A549 (cell line): ENCODE data around the gene TESK2.

Experiments
- CTCF ChIP-seq: fragments of >200 bp; sonication (Bioruptor Twin); formaldehyde crosslinking; IDR thresholded peaks from 3 replicates; pipeline ENCODE4 v1.5.1; 2016
- EP300 ChIP-seq, 2 experiments: fragments of >200 bp; sonication (Bioruptor Twin); formaldehyde crosslinking; IDR thresholded peaks; 2 replicates in 1 of 2; 3 replicates in 1 of 2; pipeline ENCODE4 v1.6.1; 2016 to 2017
- POLR2A ChIP-seq: IDR thresholded peaks from 2 replicates; pipeline ENCODE4 v1.6.1; 2012; ENCODE audit warnings: mild to moderate bottlenecking, low read length
- REST ChIP-seq: fragments of 200-600 bp; sonication (generic); IDR thresholded peaks from 2 replicates; pipeline ENCODE4 v1.6.1; 2016; ENCODE audit warnings: antibody characterized with exemption, mild to moderate bottlenecking, moderate library complexity
- USF2 ChIP-seq: fragments of 450-650 bp; IDR thresholded peaks from 2 replicates; pipeline ENCODE4 v1.6.1; 2014; ENCODE audit warnings: antibody characterized with exemption

GRCh38 chr1:45386219-45386618 lies 104.7 kb downstream of the TESK2 start:
- TF ChIP-seq USF2, result no peak
- no peak for TF ChIP-seq EP300 (IDR thresholded peaks at IDR 0.05)
- TF ChIP-seq CTCF, result no peak
- TF ChIP-seq REST, result no peak
- no peak for TF ChIP-seq POLR2A
